Measurements from ENCODE around the gene KDM5B. TPM values are rescaled to one million over a fixed set of nuclear protein-coding genes. Genes with fewer than 3 reads are reported as not detected.

Gene KDM5B
- total RNA-seq, 1 donor, result 138 TPM

DNA sequence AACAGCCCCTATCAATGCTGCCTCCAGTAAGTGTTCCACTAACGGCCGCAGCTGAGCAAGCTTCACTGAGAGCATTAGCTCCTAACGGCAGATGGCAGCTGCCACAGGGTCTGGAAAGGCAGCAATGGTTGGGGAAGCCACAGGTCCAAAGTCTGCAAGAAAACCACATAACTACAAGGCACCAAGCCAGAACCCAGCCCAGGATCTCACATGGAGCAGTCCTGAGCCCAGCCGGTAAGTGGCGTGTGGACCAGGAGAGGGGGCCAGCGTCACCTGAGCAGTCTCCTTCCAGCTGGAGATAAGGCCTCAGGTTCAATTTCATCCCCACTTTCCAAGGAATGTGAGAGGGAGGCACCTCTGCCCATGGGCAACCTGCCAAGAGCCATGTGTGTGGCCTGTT is 111.2 kb downstream of the KDM5B start:
- TF ChIP-seq, protein P1, sequence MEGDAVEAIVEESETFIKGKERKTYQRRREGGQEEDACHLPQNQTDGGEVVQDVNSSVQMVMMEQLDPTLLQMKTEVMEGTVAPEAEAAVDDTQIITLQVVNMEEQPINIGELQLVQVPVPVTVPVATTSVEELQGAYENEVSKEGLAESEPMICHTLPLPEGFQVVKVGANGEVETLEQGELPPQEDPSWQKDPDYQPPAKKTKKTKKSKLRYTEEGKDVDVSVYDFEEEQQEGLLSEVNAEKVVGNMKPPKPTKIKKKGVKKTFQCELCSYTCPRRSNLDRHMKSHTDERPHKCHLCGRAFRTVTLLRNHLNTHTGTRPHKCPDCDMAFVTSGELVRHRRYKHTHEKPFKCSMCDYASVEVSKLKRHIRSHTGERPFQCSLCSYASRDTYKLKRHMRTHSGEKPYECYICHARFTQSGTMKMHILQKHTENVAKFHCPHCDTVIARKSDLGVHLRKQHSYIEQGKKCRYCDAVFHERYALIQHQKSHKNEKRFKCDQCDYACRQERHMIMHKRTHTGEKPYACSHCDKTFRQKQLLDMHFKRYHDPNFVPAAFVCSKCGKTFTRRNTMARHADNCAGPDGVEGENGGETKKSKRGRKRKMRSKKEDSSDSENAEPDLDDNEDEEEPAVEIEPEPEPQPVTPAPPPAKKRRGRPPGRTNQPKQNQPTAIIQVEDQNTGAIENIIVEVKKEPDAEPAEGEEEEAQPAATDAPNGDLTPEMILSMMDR (IDR thresholded peaks at IDR 0.05; ENCODE audit: insufficient read depth, low read depth, low read length), result no peak

DNA sequence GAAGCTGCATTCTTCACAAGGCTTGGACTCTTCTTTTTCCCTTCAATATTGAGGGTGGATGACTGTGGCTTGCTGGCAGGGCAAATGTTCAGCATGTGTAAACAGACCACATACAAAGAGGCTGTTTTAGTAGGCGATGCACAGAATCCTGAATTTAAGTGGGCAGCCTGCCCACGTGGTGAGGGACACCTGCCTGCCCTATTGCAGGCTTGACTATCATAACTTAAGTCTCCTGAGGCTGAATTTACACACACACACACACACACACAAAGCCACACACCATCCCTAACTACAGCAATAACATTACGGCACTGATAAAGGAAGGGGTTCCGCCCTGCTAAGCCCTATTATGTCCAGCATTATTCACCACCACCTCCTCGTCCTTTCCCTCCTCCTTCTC is 113.9 kb downstream of the KDM5B start:
- TF ChIP-seq, protein P1 (IDR thresholded peaks at IDR 0.05; ENCODE audit: insufficient read depth, low read depth, low read length), result no peak
- no peak overlapping the region for H3K4me3 ChIP-seq (ENCODE audit: low read depth, low read length)
- no peak for DNase-seq (ENCODE audit: low read depth)

More for the DNA sequence above, 111.2 kb downstream of the KDM5B start:
- DNase-seq (ENCODE audit: low read depth), result no peak
- H3K4me3 ChIP-seq (ENCODE audit: low read depth, low read length), result no peak overlapping the region

DNA sequence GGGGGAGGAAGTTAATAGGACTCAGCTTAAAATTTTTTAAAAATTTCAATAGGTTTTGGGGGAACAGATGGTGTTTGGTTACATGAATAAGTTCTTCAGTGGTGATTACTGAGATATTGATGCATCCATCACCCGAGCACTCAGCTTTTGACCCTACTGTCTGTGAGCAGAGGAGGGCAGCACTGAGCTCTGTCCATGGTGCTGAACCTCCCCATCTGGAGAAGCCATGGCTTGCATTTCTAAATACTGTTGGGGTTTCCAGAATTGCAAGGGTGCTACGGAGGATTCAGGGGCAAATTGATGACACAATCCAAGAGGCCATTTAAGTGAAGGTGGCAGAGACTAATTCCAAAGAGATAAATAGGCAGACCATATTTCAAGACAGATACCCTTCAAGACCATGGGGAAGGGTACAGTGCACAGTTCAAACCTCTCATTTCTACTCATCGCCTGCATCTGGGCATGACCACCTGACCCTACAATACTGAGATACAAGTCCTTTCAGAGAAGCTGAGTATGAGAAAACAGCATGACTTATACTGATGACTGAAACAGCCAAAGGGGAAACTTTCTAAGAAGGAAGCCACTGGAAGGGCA is 115.2 kb downstream of the KDM5B start:
- peak; percentile 72 for DNase-seq (ENCODE audit: low read depth)
- no peak overlapping the region for H3K4me3 ChIP-seq (ENCODE audit: low read depth, low read length)
- TF ChIP-seq, protein P1 (IDR thresholded peaks at IDR 0.05; ENCODE audit: insufficient read depth, low read depth, low read length), result peak; percentile 46

DNA sequence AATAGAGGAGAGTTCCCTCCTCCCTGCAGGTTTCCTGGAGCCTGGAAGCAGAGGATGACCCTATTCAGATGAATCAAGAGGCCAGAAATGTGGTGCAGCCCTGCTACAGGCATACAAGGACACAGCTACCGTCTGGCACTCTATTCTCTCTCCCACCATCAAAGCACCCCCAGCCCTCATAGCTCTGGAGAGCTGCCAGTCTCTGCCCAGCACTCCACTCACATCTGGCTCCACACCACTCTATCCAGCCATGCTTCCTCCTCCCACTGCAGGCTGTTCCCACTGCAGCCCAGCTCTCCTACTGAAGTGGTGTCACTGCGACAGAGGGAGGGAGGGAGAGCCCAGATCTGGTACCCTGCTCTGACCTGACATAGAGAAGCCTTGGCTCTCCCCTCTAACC is 116.4 kb downstream of the KDM5B start:
- TF ChIP-seq, protein P1 (IDR thresholded peaks at IDR 0.05; ENCODE audit: insufficient read depth, low read depth, low read length), result no peak
- H3K4me3 ChIP-seq (ENCODE audit: low read depth, low read length), result no peak overlapping the region
- DNase-seq (ENCODE audit: low read depth), result no peak

DNA sequence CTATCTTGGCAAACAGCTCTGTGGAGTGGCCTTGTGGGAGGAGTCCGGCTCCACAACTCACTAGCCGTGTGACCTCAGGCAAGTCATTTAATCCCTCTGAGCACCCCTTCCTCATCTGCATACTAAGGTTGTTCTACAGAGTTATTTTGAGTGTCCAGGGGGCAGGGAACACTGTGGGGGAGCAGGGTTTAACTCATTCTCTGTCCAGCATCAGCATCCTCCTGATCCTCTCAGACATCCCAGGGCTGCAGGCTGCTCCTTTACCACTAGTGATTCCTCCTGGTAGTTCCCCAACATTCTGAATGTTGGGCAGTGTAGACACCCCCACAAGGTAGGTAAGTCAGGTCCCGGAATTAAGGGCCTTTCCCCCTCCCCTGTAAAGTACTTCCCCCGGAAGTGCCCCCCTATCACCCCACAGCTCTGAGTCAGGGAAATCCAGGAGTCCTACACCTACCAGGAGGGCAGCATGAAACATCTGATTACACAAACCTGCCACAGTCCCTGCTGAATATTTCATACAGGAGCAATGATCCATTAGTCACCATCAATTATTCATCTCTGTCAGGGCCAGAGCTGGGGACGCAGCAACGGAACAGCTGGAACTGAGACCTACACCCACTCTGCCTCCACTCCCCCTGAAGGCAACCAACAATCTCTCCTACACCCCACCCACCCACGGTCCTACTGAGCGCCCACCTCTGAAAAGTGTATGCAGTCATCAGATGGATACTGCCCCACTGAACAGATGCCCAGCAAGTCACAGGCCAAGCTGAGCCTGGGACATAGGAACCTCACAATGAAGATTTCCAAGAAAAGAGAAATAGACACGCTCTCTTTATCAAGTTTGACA is 118.5 kb downstream of the KDM5B start:
- H3K4me3 ChIP-seq (ENCODE audit: low read depth, low read length), result no peak overlapping the region
- TF ChIP-seq, protein P1 (IDR thresholded peaks at IDR 0.05; ENCODE audit: insufficient read depth, low read depth, low read length), result no peak
- DNase-seq (ENCODE audit: low read depth), result no peak

DNA sequence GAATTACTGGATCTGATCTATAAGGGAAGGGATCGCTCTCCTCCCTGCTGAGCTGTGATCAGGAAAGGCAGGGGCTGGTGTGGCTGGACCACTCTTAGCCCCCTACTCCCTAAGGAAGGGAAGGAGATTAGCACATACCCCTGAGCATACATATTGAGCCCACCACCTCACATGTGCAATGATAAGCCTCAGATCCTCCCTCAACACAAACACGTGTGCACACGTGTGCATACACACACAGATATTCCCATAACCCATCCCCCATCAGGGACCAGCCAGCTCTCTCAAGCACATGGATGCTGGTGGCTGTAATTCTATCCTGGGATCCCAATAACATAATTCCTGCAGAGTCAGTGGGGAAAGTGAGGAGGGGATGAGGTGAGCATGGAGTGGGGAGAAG is 119.1 kb downstream of the KDM5B start:
- no peak overlapping the region for H3K4me3 ChIP-seq (ENCODE audit: low read depth, low read length)
- no peak for DNase-seq (ENCODE audit: low read depth)
- TF ChIP-seq, protein P1 (IDR thresholded peaks at IDR 0.05; ENCODE audit: insufficient read depth, low read depth, low read length), result no peak
